Subcutaneous abdominal adipose tissue (tissue), 5 donors: ENCODE data around the gene USP6NL.

ENCODE experiments used
- H3K27ac ChIP-seq: one replicate; pipeline ENCODE4 v1.7.0; 2013; ENCODE audit warnings: low read depth, mild to moderate bottlenecking, inconsistent platforms, low read length, moderate library complexity
- H3K27me3 ChIP-seq, 5 donors: one replicate each; pipeline ENCODE4 v1.7.0; 2013; ENCODE audit warnings: low read length in 5 of 5, inconsistent platforms in 1 of 5; ENCODE audit not compliant: control insufficient read depth in 5 of 5, insufficient read depth in 4 of 5
- H3K36me3 ChIP-seq, 5 donors: one replicate each; pipeline ENCODE4 v1.7.0; 2013; ENCODE audit warnings: low read length in 5 of 5; ENCODE audit not compliant: control insufficient read depth in 5 of 5, insufficient read depth in 5 of 5
- H3K4me1 ChIP-seq, 5 donors: one replicate each; pipeline ENCODE4 v1.7.0; 2013; ENCODE audit warnings: low read length in 5 of 5, mild to moderate bottlenecking in 3 of 5, moderate library complexity in 1 of 5; ENCODE audit not compliant: control insufficient read depth in 5 of 5, insufficient read depth in 5 of 5
- H3K4me3 ChIP-seq, 5 donors: one replicate each; pipeline ENCODE4 v1.7.0; 2013; ENCODE audit warnings: low read length in 5 of 5, low read depth in 1 of 5
- H3K9ac ChIP-seq, 5 donors: one replicate each; pipeline ENCODE4 v1.7.0; 2013; ENCODE audit warnings: low read length in 5 of 5, mild to moderate bottlenecking in 4 of 5, moderate library complexity in 3 of 5
- H3K9me3 ChIP-seq, 5 donors: one replicate each; pipeline ENCODE4 v1.7.0; 2013; ENCODE audit warnings: low read length in 5 of 5; ENCODE audit not compliant: control insufficient read depth in 5 of 5
- donor health status: healthy.
- donor health status: healthy.
- donor health status: healthy.
- donor health status: healthy.
- donor health status: healthy.

Gene USP6NL

GRCh38 chr10:11511321-11511720 is 100.1 kb downstream of the USP6NL start:
- Histone ChIP-seq H3K36me3 (peaks cover 0 to 5% (median 0%) of the 10 kb centered on the region in 5 donors), H3K27ac (peak overlapping the region; percentile 27), H3K9me3 (no peaks in the 10 kb centered on the region), H3K27me3 (no peaks in the 10 kb centered on the region), H3K4me1 (peaks cover 0 to 31% (median 17%) of the 10 kb centered on the region in 5 donors), H3K4me3 (no peak overlapping the region), H3K9ac (no peak overlapping the region)

- Histone ChIP-seq H3K4me3 (no peak overlapping the region), H3K9ac (no peak overlapping the region), H3K9me3 (no peaks in the 10 kb centered on the region), H3K27ac (peak overlapping the region; percentile 27), H3K27me3 (no peaks in the 10 kb centered on the region), H3K36me3 (peaks cover 0 to 5% (median 0%) of the 10 kb centered on the region in 5 donors), H3K4me1 (peaks cover 0 to 28% (median 13%) of the 10 kb centered on the region in 5 donors)
Observed at GRCh38 chr10:11510736-11511135, 100.7 kb downstream of the USP6NL start.

DNA sequence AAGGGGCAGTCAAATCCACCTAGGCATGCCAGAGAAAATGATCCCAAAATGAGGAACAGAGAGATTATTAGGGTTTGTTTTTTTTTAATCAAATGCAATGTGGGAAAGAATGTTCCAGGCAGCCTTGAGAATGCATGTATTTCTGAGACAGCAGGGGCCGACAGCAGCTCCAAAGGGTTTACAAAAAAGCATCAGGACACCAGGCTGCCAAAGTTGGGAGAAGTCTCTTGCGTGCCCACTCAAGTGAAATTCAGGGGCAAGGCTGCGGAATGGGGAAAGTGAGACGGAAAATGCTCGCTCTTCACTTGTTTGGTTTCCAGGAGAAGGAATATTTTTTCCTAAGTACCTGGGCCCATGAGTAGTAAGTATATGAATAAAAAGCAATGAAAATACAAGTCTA is 101.2 kb downstream of the USP6NL start:
- Histone ChIP-seq H3K27ac (peak overlapping the region; percentile 25), H3K27me3 (no peaks in the 10 kb centered on the region), H3K9me3 (no peaks in the 10 kb centered on the region), H3K36me3 (peaks cover 0 to 5% (median 0%) of the 10 kb centered on the region in 5 donors), H3K4me3 (no peak overlapping the region), H3K4me1 (peaks cover 0 to 30% (median 12%) of the 10 kb centered on the region in 5 donors), H3K9ac (no peak overlapping the region)

DNA sequence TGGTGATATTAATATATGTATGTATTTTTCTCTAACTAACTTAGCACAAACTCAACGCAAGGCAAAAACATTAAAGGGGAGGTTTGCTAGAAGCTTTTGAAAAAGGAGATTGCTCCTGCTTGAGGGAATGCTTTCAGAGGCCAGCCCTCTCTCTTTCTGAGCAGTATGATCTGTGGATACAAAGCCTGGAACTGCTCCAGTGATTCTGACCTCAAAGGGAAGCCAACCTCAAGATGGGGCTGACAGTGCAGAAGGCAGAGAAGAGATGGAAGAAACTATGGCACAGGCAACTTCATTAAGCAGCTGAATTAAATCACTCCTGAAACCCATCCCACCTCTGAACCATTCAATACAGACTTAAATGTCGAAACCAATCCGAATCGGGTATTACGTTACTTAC is 102.4 kb downstream of the USP6NL start:
- Histone ChIP-seq H3K4me1 (peaks cover 0 to 30% (median 12%) of the 10 kb centered on the region in 5 donors), H3K9me3 (no peaks in the 10 kb centered on the region), H3K4me3 (no peak overlapping the region), H3K36me3 (peaks cover 0 to 7% (median 4%) of the 10 kb centered on the region in 5 donors), H3K27me3 (no peaks in the 10 kb centered on the region), H3K9ac (no peak overlapping the region), H3K27ac (no peak overlapping the region)

- H3K36me3 ChIP-seq: peaks cover 0 to 7% (median 4%) of the 10 kb centered on the region in 5 donors
- no peak overlapping the region for H3K4me3 ChIP-seq
- no peaks in the 10 kb centered on the region for H3K27me3 ChIP-seq
- H3K9me3 ChIP-seq: no peaks in the 10 kb centered on the region
- H3K4me1 ChIP-seq: peaks cover 0 to 20% (median 7%) of the 10 kb centered on the region in 5 donors
- H3K27ac ChIP-seq: no peak overlapping the region
- H3K9ac ChIP-seq: no peak overlapping the region
Observed at GRCh38 chr10:11506247-11506789, 105.1 kb downstream of the USP6NL start.

DNA sequence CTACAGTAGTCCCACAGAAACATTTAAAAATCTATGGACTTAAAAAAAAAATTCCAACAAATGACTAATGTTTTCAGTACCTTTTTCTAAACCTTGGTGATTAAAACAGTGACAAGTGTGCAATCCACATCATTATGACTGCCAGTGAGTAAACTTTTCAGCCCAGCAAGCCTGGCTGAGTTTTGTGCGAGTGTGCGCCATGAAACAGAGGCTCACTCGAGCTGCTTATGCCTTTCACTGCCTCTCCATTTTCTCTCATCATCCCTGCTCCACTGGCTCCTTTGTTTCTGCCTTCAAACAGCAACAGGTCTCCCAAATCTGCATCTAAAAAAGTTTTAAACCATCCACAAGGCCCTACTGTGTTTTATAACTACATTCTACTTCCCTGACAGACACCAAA is 105.8 kb downstream of the USP6NL start:
- Histone ChIP-seq H3K9ac (no peak overlapping the region), H3K27me3 (no peaks in the 10 kb centered on the region), H3K27ac (no peak overlapping the region), H3K4me3 (no peak overlapping the region), H3K36me3 (peaks cover 0 to 7% (median 4%) of the 10 kb centered on the region in 5 donors), H3K4me1 (peaks cover 0 to 13% (median 5%) of the 10 kb centered on the region in 5 donors), H3K9me3 (no peaks in the 10 kb centered on the region)

- H3K9ac ChIP-seq: no peak overlapping the region
- no peak overlapping the region for H3K27ac ChIP-seq
- no peaks in the 10 kb centered on the region for H3K9me3 ChIP-seq
- peaks cover 0 to 8% (median 0%) of the 10 kb centered on the region in 5 donors for H3K4me1 ChIP-seq
- H3K36me3 ChIP-seq: peaks cover 0 to 8% (median 5%) of the 10 kb centered on the region in 5 donors
- no peak overlapping the region for H3K4me3 ChIP-seq
- H3K27me3 ChIP-seq: no peaks in the 10 kb centered on the region
Observed at GRCh38 chr10:11504566-11505285, 106.7 kb downstream of the USP6NL start.

DNA sequence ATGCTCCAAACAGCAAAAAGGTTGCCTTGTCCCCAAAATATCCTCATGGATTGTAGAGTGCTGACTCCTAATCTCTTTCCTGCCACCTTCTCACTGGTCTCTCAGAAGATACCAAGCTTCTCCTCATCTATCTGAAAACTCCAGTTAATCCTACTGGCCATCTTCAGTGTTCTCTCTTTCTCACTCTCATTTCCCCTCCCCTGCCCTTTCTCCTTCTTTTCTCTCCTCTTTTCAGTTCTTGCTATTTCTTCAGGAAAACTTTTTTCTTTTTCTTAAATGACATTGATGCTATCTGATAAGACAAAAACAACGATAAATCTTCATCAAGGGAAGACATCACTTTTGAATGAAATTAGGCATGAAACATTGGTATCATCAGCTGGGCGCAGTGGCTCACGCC is 109.8 kb downstream of the USP6NL start:
- Histone ChIP-seq H3K27ac (no peak overlapping the region), H3K9ac (no peak overlapping the region), H3K4me3 (no peak overlapping the region), H3K27me3 (no peaks in the 10 kb centered on the region), H3K36me3 (peaks cover 0 to 9% (median 5%) of the 10 kb centered on the region in 5 donors), H3K4me1 (peaks cover 0 to 8% (median 0%) of the 10 kb centered on the region in 5 donors), H3K9me3 (no peaks in the 10 kb centered on the region)

- H3K9me3 ChIP-seq: no peaks in the 10 kb centered on the region
- H3K27me3 ChIP-seq: no peaks in the 10 kb centered on the region
- no peak overlapping the region for H3K27ac ChIP-seq
Observed at GRCh38 chr10:11499425-11500071, 111.9 kb downstream of the USP6NL start.

DNA sequence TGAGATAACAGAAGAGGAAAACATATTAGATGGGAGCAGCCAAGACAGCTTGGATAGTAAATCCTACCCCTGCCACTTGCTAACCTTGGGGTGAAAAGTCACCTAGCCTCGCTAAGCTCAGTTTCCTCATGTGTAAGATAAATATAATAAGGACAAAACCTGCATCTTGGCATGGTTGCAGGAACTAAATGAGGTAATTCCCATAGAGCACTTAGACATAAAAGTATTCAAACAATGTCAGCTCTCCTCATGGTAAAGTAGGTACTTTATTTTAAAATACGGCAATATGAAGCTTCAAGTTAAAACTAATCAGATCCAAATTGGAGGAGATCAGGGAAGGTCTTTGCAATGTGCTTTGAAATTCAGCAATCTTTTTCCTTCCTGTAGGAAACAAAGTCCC is 113.1 kb downstream of the USP6NL start:
- H3K9me3 ChIP-seq: no peaks in the 10 kb centered on the region
- no peak overlapping the region for H3K9ac ChIP-seq
- no peak overlapping the region for H3K27ac ChIP-seq
- no peaks in the 10 kb centered on the region for H3K27me3 ChIP-seq
- peaks cover 0 to 10% (median 5%) of the 10 kb centered on the region in 5 donors for H3K36me3 ChIP-seq
- H3K4me3 ChIP-seq: no peak overlapping the region
- H3K4me1 ChIP-seq: no peaks in the 10 kb centered on the region

More at GRCh38 chr10:11499425-11500071, 111.9 kb downstream of the USP6NL start:
- no peak overlapping the region for H3K9ac ChIP-seq
- peaks cover 0 to 6% (median 4%) of the 10 kb centered on the region in 5 donors for H3K36me3 ChIP-seq
- H3K4me1 ChIP-seq: no peaks in the 10 kb centered on the region
- H3K4me3 ChIP-seq: no peak overlapping the region
